PFSK-1 (cell line): ENCODE data around the gene PKMYT1.

Source experiments
- FOXP2 ChIP-seq: optimal IDR thresholded peaks from 2 replicates; pipeline ENCODE3; 2011; ENCODE audit warnings: borderline replicate concordance, control low read depth, inconsistent platforms; ENCODE audit not compliant: insufficient read depth; ENCODE audit errors: extremely low read length, extremely low read depth
- POLR2AphosphoS5 ChIP-seq: IDR thresholded peaks from 2 replicates; pipeline ENCODE4 v1.6.1; 2012; ENCODE audit warnings: low read depth, mild to moderate bottlenecking, control low read depth, low read length, moderate library complexity
- REST ChIP-seq, 2 experiments: IDR thresholded peaks; 2 replicates each; pipeline versions ENCODE4 v1.6.1 to v1.8.0; 2011 to 2012; ENCODE audit warnings: low read depth in 2 of 2, low read length in 2 of 2, control low read depth in 1 of 2, inconsistent platforms in 1 of 2, mild to moderate bottlenecking in 1 of 2, moderate library complexity in 1 of 2; ENCODE audit not compliant: insufficient read depth in 1 of 2
- SIN3A ChIP-seq: IDR thresholded peaks from 2 replicates; pipeline ENCODE4 v1.6.1; 2012; ENCODE audit warnings: mild to moderate bottlenecking, low read length, moderate library complexity, borderline replicate concordance; ENCODE audit not compliant: insufficient read depth
- TAF1 ChIP-seq: IDR thresholded peaks from 2 replicates; pipeline ENCODE4 v1.6.1; 2012; ENCODE audit warnings: low read length, control low read depth, borderline replicate concordance; ENCODE audit not compliant: insufficient read depth

The PKMYT1 gene

GRCh38 chr16:3022684-3023414 is 42.6 kb upstream of the PKMYT1 start:
- TF ChIP-seq TAF1 (no peak), POLR2AphosphoS5 (no peak; the same call in 1 of the 2 replicates), FOXP2 (no peak), SIN3A (no peak), REST (IDR thresholded peaks at IDR 0.05; ENCODE audit: insufficient read depth in 1 of 2, low read depth in 2 of 2, low read length in 2 of 2) (no peak)

GRCh38 chr16:3022208-3022683 is 42.0 kb upstream of the PKMYT1 start:
- TF ChIP-seq FOXP2: no peak
- TF ChIP-seq REST (IDR thresholded peaks at IDR 0.05; ENCODE audit: insufficient read depth in 1 of 2, low read depth in 2 of 2, low read length in 2 of 2): no peak
- no peak for TF ChIP-seq TAF1
- no peak; the same call in 1 of the 2 replicates for TF ChIP-seq POLR2AphosphoS5
- no peak; the same call in 1 of the 2 replicates for TF ChIP-seq SIN3A

DNA sequence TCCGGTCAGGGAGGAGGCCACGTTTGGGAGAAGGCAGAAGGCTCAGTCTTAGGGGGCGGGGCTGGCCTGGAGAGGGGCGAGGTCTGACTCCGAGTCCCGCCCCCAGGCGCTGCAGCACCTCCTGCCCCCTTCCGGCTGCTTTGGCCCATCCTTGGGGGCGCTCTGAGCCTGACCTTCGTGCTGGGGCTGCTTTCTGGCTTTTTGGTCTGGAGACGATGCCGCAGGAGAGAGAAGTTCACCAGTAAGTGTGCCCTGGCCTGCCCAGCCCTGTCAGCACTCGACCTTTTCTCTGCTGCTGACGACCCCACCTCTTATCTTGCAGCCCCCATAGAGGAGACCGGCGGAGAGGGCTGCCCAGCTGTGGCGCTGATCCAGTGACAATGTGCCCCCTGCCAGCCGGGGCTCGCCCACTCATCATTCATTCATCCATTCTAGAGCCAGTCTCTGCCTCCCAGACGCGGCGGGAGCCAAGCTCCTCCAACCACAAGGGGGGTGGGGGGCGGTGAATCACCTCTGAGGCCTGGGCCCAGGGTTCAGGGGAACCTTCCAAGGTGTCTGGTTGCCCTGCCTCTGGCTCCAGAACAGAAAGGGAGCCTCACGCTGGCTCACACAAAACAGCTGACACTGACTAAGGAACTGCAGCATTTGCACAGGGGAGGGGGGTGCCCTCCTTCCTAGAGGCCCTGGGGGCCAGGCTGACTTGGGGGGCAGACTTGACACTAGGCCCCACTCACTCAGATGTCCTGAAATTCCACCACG is 41.4 kb upstream of the PKMYT1 start:
- 0 out of 2 replicates have a peak, but pooled peaks have one; percentile 29 for TF ChIP-seq TAF1
- no peak; the same call in 1 of the 2 replicates for TF ChIP-seq POLR2AphosphoS5

DNA sequence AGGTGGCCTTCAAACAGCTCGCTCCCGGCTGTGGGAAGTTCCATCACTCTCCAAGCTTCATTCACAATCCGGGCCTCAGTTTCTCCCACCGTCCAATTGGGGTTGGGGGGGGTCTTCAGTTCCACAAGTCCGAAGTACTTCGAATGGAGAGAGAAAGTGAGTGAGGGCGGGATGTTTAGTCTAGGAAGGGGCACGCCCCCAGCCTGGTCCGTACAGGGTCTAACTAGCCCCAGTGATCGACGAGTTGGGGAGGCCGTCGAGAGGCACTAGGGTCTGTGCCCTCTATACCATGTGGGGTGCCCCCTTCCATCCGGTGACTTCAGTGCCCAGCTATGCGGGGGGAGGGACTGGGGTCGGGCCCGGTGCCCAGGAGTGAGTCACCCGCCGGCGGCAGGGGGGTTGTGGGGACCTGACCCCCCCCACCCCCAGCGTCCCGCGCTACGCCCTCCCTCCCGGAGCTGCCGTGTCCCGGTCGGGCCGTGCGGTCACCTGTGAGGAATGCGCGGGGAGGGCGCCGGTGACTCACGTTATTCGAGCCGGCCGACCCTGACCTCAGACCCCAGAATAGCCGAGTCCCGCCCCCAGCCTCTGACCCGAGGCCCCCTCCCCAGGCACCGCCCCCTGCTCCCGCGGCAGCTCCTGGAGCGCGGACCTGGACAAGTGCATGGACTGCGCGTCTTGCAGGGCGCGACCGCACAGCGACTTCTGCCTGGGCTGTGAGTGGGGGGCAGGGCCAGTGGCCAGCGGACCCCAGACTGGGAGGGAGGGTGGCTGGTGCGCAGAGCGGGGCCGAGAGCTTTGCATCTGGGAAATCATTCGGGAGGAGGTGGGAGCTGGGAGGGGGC is 40.6 kb upstream of the PKMYT1 start:
- TF ChIP-seq SIN3A (peak; percentile 7; the same call in 1 of the 2 replicates), FOXP2 (no peak), POLR2AphosphoS5 (0 out of 2 replicates have a peak, but pooled peaks have one; percentile 31), REST (IDR thresholded peaks at IDR 0.05; ENCODE audit: insufficient read depth in 1 of 2, low read depth in 2 of 2, low read length in 2 of 2) (no peak), TAF1 (no peak)

DNA sequence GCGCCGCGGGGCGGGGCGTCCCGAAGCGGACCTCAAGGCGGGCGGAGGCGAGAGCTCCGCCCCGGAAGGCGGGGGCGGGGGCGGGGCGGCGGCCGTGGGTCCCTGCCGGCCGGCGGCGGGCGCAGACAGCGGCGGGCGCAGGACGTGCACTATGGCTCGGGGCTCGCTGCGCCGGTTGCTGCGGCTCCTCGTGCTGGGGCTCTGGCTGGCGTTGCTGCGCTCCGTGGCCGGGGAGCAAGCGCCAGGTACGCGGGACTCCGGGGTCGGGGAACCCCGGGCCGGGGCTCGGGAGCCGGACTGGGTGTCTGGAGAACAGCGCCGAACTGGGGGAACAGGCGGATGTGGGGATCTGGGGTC is 40.0 kb upstream of the PKMYT1 start, which contains the start of gene TNFRSF12A:
TSS of gene TNFRSF12A (plus strand) at position 122 of the 357 bp plus-strand sequence. CDS start at position 152, 30 bp downstream.
- TF ChIP-seq REST (IDR thresholded peaks at IDR 0.05; ENCODE audit: insufficient read depth in 1 of 2, low read depth in 2 of 2, low read length in 2 of 2) (no peak; a peak in 2 of 4 replicates), FOXP2 (no peak), SIN3A (no peak), POLR2AphosphoS5 (peak; percentile 81), TAF1 (peak; percentile 59; the same call in 1 of the 2 replicates)
